Naive B cell (primary cell): ENCODE measurements around the gene USP17L5. TPM values are rescaled to one million over a fixed set of nuclear protein-coding genes. Genes with fewer than 3 reads are reported as not detected.

Experiments used
- polyA plus RNA-seq, 6 donors: library from polyadenylated mRNA; unstranded; fragments of 300-500 nt; fragmentation: Illumina TruSeq; gene quantifications; one replicate each; pipeline ENCODE4 v1.2.3, GENCODE V29; 2021; ENCODE audit warnings: low read depth in 6 of 6

The USP17L5 gene
- polyA plus RNA-seq, 6 donors from 2014 or later: not detected

Other genes starting within 250 kb of the USP17L5 start
- not detected for gene FAM90A26, start 169.0 kb upstream of the USP17L5 start, polyA plus RNA-seq
- gene USP17L10, start 128.7 kb upstream of the USP17L5 start, polyA plus RNA-seq: not detected
- gene USP17L11, start 124.0 kb upstream of the USP17L5 start, polyA plus RNA-seq: not detected
- not detected for gene USP17L12, start 119.3 kb upstream of the USP17L5 start, polyA plus RNA-seq
- not detected for gene USP17L13, start 114.5 kb upstream of the USP17L5 start, polyA plus RNA-seq
- not detected for gene USP17L15, start 105.0 kb upstream of the USP17L5 start, polyA plus RNA-seq
- gene USP17L17, start 95.5 kb upstream of the USP17L5 start, polyA plus RNA-seq: not detected
- not detected for gene USP17L18, start 90.8 kb upstream of the USP17L5 start, polyA plus RNA-seq
- gene USP17L19, start 86.0 kb upstream of the USP17L5 start, polyA plus RNA-seq: not detected
- gene USP17L20, start 81.3 kb upstream of the USP17L5 start, polyA plus RNA-seq: not detected
- not detected for gene USP17L21, start 76.5 kb upstream of the USP17L5 start, polyA plus RNA-seq
- not detected for gene USP17L22, start 71.8 kb upstream of the USP17L5 start, polyA plus RNA-seq
- gene USP17L24, start 14.2 kb upstream of the USP17L5 start, polyA plus RNA-seq: not detected
- not detected for gene USP17L25, start 9.5 kb upstream of the USP17L5 start, polyA plus RNA-seq
- not detected for gene USP17L26, start 4.7 kb upstream of the USP17L5 start, polyA plus RNA-seq
- gene USP17L27, start 4.7 kb downstream of the USP17L5 start, polyA plus RNA-seq: not detected
- gene USP17L28, start 9.5 kb downstream of the USP17L5 start, polyA plus RNA-seq: not detected
- not detected for gene USP17L29, start 14.2 kb downstream of the USP17L5 start, polyA plus RNA-seq
- not detected for gene USP17L30, start 23.7 kb downstream of the USP17L5 start, polyA plus RNA-seq
- not detected for gene DEFB131A, start 105.0 kb downstream of the USP17L5 start, polyA plus RNA-seq